ENCODE measurements around the gene CCDC178. TPM values are rescaled to one million over a fixed set of nuclear protein-coding genes. Genes with fewer than 3 reads are reported as not detected.
"Not testable (repeated sequence)": the region's sequence is repeated elsewhere in the genome, so short reads cannot be mapped to it uniquely, and the experiment has no call there.

CCDC178 gene
- total and polyA plus RNA-seq, 2 donors: 0.24 to 1.3 TPM

- DNase-seq (ENCODE audit: low read depth in 6 of 9, low spot score in 9 of 9): no peak
- H3K27ac ChIP-seq (ENCODE audit: low read depth in 1 of 2, low read length in 1 of 2): no peak overlapping the region
- no peaks in the 10 kb centered on the region for H3K4me1 ChIP-seq (ENCODE audit: control insufficient read depth in 2 of 2, insufficient read depth in 2 of 2, low read length in 2 of 2)
- no peaks in the 10 kb centered on the region for H3K27me3 ChIP-seq (ENCODE audit: control insufficient read depth in 2 of 2, insufficient read depth in 1 of 2, low read length in 1 of 2)
- no peaks in the 10 kb centered on the region for H3K36me3 ChIP-seq (ENCODE audit: control insufficient read depth in 2 of 2, insufficient read depth in 2 of 2, low read length in 1 of 2)
- WGBS: 11% methylated on average over 4 of the region's 4 CpGs
- no peaks in the 10 kb centered on the region for H3K9me3 ChIP-seq (ENCODE audit: control insufficient read depth in 2 of 2, insufficient read depth in 1 of 2, low read length in 1 of 2)
- no peak overlapping the region for H3K4me3 ChIP-seq (ENCODE audit: low read length in 2 of 2)
These were observed 64.7 kb downstream of the CCDC178 start for GRCh38 chr18:33375829-33376228.

DNA sequence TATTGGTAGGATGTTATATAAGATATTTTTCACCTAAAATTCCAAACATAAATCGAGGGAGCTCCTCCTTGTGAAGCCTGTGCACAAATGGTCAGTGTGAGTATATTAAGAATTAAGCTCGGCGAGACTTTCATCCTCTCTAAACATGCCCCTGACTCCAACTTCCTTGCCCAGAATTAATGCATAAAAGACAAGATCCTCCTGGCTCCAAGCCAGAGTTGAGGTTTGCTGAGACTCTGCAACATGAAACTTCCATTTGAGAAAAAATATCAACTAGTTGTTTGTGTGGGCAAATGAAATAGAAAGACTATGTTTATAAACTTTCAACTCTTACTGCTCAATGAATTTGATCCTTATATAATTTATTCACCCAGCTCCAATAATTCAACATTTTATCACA is 68.1 kb downstream of the CCDC178 start:
- H3K27me3 ChIP-seq (ENCODE audit: control insufficient read depth in 2 of 2, insufficient read depth in 1 of 2, low read length in 1 of 2): no peaks in the 10 kb centered on the region
- H3K4me1 ChIP-seq (ENCODE audit: control insufficient read depth in 2 of 2, insufficient read depth in 2 of 2, low read length in 2 of 2): no peaks in the 10 kb centered on the region
- H3K36me3 ChIP-seq (ENCODE audit: control insufficient read depth in 2 of 2, insufficient read depth in 2 of 2, low read length in 1 of 2): no peaks in the 10 kb centered on the region
- H3K27ac ChIP-seq (ENCODE audit: low read depth in 1 of 2, low read length in 1 of 2): no peak overlapping the region
- H3K9me3 ChIP-seq (ENCODE audit: control insufficient read depth in 2 of 2, insufficient read depth in 1 of 2, low read length in 1 of 2): no peaks in the 10 kb centered on the region
- WGBS: 29% methylated on average over 3 of the region's 3 CpGs
- no peak overlapping the region for H3K4me3 ChIP-seq (ENCODE audit: low read length in 2 of 2)
- DNase-seq (ENCODE audit: low read depth in 6 of 9, low spot score in 9 of 9): no peak

DNA sequence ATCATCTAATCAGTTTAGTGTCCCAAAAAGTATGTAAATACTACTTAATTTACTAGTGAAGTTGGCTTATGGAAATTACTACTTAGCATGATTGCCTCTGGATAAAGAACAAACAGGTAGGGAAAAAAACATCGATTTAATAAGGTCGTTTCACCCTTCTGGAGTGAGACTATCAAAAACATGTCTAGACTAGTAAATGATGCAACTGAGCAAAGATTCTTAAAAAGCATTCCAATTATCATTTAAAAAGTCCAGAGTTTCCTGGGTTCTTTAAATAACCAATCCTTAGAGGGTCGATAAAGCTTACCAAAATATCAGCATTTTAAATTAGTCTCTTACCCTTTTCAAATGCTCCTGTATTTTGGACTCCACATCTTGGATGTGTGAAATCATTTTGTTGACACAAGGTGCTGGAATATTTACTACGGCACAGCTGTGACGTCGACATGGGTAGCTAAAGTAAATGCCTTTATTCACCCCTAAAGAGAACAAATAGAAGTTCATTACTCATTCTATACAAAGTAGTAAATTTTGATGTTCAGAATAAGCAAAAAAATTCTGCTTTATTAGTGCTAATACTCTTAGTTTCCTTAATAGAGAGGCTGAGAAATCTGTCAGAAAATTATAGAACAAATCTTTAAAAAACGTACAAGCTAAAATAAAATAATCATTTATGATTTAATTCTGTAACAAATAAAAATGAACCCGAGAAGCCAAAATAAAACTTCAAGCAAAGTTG is 70.6 kb downstream of the CCDC178 start:
- Histone ChIP-seq H3K9me3 (ENCODE audit: control insufficient read depth in 2 of 2, insufficient read depth in 1 of 2, low read length in 1 of 2) (no peaks in the 10 kb centered on the region), H3K27me3 (ENCODE audit: control insufficient read depth in 2 of 2, insufficient read depth in 1 of 2, low read length in 1 of 2) (no peaks in the 10 kb centered on the region), H3K4me1 (ENCODE audit: control insufficient read depth in 2 of 2, insufficient read depth in 2 of 2, low read length in 2 of 2) (no peaks in the 10 kb centered on the region), H3K36me3 (ENCODE audit: control insufficient read depth in 2 of 2, insufficient read depth in 2 of 2, low read length in 1 of 2) (no peaks in the 10 kb centered on the region), H3K27ac (ENCODE audit: low read depth in 1 of 2, low read length in 1 of 2) (no peak overlapping the region), H3K4me3 (ENCODE audit: low read length in 2 of 2) (no peak overlapping the region)
- DNase-seq (ENCODE audit: low read depth in 6 of 9, low spot score in 9 of 9): no peak
- 91% methylated on average over 8 of the region's 8 CpGs for WGBS

DNA sequence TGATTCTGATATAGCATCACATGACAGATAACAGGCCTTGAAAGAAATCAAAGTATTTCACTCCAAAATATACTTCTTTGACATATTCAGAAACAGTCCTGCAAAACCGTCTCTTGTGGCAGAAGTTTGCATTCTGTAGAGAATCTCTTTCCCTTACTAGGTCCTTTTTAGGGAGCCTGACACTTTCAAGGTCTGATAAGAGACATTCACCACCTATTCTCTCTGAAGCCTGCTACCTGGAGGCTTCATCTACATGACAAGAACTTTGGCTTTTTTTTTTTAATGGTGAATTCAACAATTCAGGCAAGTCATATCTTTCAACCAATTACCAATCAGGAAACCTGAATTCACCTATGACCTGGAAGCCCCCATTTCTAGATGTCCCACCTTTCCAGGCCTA is 83.8 kb downstream of the CCDC178 start:
- no peak for DNase-seq (ENCODE audit: low read depth in 6 of 9, low spot score in 9 of 9)
- WGBS: 94% methylated on average over 1 of the region's 1 CpG
- H3K4me3 ChIP-seq (ENCODE audit: low read length in 2 of 2): no peak overlapping the region
- H3K27me3 ChIP-seq (ENCODE audit: control insufficient read depth in 2 of 2, insufficient read depth in 1 of 2, low read length in 1 of 2): no peaks in the 10 kb centered on the region
- H3K4me1 ChIP-seq (ENCODE audit: control insufficient read depth in 2 of 2, insufficient read depth in 2 of 2, low read length in 2 of 2): no peaks in the 10 kb centered on the region
- H3K27ac ChIP-seq (ENCODE audit: low read depth in 1 of 2, low read length in 1 of 2): no peak overlapping the region
- no peaks in the 10 kb centered on the region for H3K9me3 ChIP-seq (ENCODE audit: control insufficient read depth in 2 of 2, insufficient read depth in 1 of 2, low read length in 1 of 2)
- no peaks in the 10 kb centered on the region for H3K36me3 ChIP-seq (ENCODE audit: control insufficient read depth in 2 of 2, insufficient read depth in 2 of 2, low read length in 1 of 2)

DNA sequence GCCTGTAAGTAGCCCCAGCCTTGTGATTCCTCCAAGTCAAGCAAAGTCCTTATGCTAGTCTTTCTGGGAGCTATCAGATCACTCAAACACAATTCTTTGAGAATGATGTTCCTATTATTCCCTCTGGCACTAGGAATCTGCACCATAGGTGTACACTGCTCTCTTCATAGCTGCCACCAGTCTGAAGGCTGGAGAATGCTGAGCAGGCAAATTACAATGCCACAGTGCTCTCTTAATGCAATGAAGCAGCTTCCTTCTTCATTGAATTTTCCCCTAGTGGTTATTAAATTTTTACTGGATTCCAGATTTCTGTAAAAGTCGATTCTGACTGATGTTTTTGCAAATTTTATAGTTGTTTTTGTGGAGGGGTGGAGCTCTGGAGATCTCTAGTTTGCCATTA is 84.8 kb downstream of the CCDC178 start:
- H3K9me3 ChIP-seq (ENCODE audit: control insufficient read depth in 2 of 2, insufficient read depth in 1 of 2, low read length in 1 of 2): no peaks in the 10 kb centered on the region

GRCh38 chr18:33355263-33355662 is 85.3 kb downstream of the CCDC178 start:
- DNase-seq (ENCODE audit: low read depth in 6 of 9, low spot score in 9 of 9): no peak
- H3K4me1 ChIP-seq (ENCODE audit: control insufficient read depth in 2 of 2, insufficient read depth in 2 of 2, low read length in 2 of 2): no peaks in the 10 kb centered on the region
- no peak overlapping the region for H3K27ac ChIP-seq (ENCODE audit: low read depth in 1 of 2, low read length in 1 of 2)
- WGBS: 91% methylated on average over 1 of the region's 1 CpG
- no peaks in the 10 kb centered on the region for H3K36me3 ChIP-seq (ENCODE audit: control insufficient read depth in 2 of 2, insufficient read depth in 2 of 2, low read length in 1 of 2)
- H3K4me3 ChIP-seq (ENCODE audit: low read length in 2 of 2): no peak overlapping the region
- H3K9me3 ChIP-seq (ENCODE audit: control insufficient read depth in 2 of 2, insufficient read depth in 1 of 2, low read length in 1 of 2): no peaks in the 10 kb centered on the region
- no peaks in the 10 kb centered on the region for H3K27me3 ChIP-seq (ENCODE audit: control insufficient read depth in 2 of 2, insufficient read depth in 1 of 2, low read length in 1 of 2)

More for the DNA sequence above, 84.8 kb downstream of the CCDC178 start:
- no peak for DNase-seq (ENCODE audit: low read depth in 6 of 9, low spot score in 9 of 9)
- Histone ChIP-seq H3K4me1 (ENCODE audit: control insufficient read depth in 2 of 2, insufficient read depth in 2 of 2, low read length in 2 of 2) (no peaks in the 10 kb centered on the region), H3K27ac (ENCODE audit: low read depth in 1 of 2, low read length in 1 of 2) (no peak overlapping the region), H3K36me3 (ENCODE audit: control insufficient read depth in 2 of 2, insufficient read depth in 2 of 2, low read length in 1 of 2) (no peaks in the 10 kb centered on the region), H3K4me3 (ENCODE audit: low read length in 2 of 2) (no peak overlapping the region), H3K27me3 (ENCODE audit: control insufficient read depth in 2 of 2, insufficient read depth in 1 of 2, low read length in 1 of 2) (no peaks in the 10 kb centered on the region)
- WGBS: 82% methylated on average over 1 of the region's 1 CpG

DNA sequence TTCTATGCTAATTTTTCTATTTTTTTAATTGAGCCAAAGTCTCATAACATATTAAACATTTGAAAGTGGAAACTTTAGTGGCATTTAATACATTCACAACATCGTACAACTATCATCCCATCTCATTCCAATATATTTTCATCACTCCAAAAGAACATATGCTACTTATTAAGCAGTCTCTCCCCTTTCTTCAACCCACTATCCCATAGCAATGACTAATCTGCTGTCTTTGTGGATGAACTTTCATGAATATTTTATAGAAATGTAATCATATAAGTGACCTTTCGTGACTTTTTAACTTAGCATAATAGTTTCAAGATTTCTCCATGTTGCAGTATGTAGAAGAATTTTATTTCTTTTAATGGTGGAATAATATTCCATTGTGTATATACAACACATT is 90.3 kb downstream of the CCDC178 start:
- no peaks in the 10 kb centered on the region for H3K9me3 ChIP-seq (ENCODE audit: control insufficient read depth in 2 of 2, insufficient read depth in 1 of 2, low read length in 1 of 2)
- H3K27ac ChIP-seq (ENCODE audit: low read depth in 1 of 2, low read length in 1 of 2): no peak overlapping the region
- DNase-seq (ENCODE audit: low read depth in 6 of 9, low spot score in 9 of 9): no peak
- no peaks in the 10 kb centered on the region for H3K27me3 ChIP-seq (ENCODE audit: control insufficient read depth in 2 of 2, insufficient read depth in 1 of 2, low read length in 1 of 2)
- no peaks in the 10 kb centered on the region for H3K36me3 ChIP-seq (ENCODE audit: control insufficient read depth in 2 of 2, insufficient read depth in 2 of 2, low read length in 1 of 2)
- WGBS: 92% methylated on average over 2 of the region's 2 CpGs
- H3K4me3 ChIP-seq (ENCODE audit: low read length in 2 of 2): no peak overlapping the region
- no peaks in the 10 kb centered on the region for H3K4me1 ChIP-seq (ENCODE audit: control insufficient read depth in 2 of 2, insufficient read depth in 2 of 2, low read length in 2 of 2)

GRCh38 chr18:33339733-33340132 is 100.8 kb downstream of the CCDC178 start:
- 93% methylated on average over 2 of the region's 2 CpGs for WGBS
- H3K27ac ChIP-seq (ENCODE audit: low read depth in 1 of 2, low read length in 1 of 2); H3K4me3 ChIP-seq (ENCODE audit: low read length in 2 of 2); DNase-seq (ENCODE audit: low read depth in 6 of 9, low spot score in 9 of 9); H3K27me3 ChIP-seq (ENCODE audit: control insufficient read depth in 2 of 2, insufficient read depth in 1 of 2, low read length in 1 of 2); H3K9me3 ChIP-seq (ENCODE audit: control insufficient read depth in 2 of 2, insufficient read depth in 1 of 2, low read length in 1 of 2); H3K4me1 ChIP-seq (ENCODE audit: control insufficient read depth in 2 of 2, insufficient read depth in 2 of 2, low read length in 2 of 2); H3K36me3 ChIP-seq (ENCODE audit: control insufficient read depth in 2 of 2, insufficient read depth in 2 of 2, low read length in 1 of 2): not testable (repeated sequence)

DNA sequence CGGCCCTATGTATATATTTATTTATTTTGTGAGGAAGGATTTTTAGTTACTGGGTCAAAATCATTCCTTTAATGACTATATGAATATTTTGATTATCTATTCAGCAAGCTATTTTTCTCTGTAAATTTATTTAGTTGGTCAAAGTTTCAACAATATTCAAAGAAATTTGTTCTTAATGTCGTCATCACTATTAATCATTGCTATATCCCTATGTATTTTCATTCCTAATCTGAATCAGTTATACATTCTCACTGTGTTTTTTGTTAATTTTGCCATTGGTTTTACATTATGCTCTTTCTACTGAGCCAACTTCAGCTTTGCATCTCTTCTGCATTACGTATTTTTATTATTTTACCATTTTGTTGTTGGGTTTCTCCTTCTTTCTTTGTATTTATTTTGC is 105.7 kb downstream of the CCDC178 start:
- no peaks in the 10 kb centered on the region for H3K27me3 ChIP-seq (ENCODE audit: control insufficient read depth in 2 of 2, insufficient read depth in 1 of 2, low read length in 1 of 2)
- WGBS: 75% methylated on average over 3 of the region's 3 CpGs
- H3K36me3 ChIP-seq (ENCODE audit: control insufficient read depth in 2 of 2, insufficient read depth in 2 of 2, low read length in 1 of 2): no peaks in the 10 kb centered on the region
- no peak for DNase-seq (ENCODE audit: low read depth in 6 of 9, low spot score in 9 of 9)
- no peak overlapping the region for H3K4me3 ChIP-seq (ENCODE audit: low read length in 2 of 2)
- H3K4me1 ChIP-seq (ENCODE audit: control insufficient read depth in 2 of 2, insufficient read depth in 2 of 2, low read length in 2 of 2): no peaks in the 10 kb centered on the region
- H3K27ac ChIP-seq (ENCODE audit: low read depth in 1 of 2, low read length in 1 of 2): no peak overlapping the region
- no peaks in the 10 kb centered on the region for H3K9me3 ChIP-seq (ENCODE audit: control insufficient read depth in 2 of 2, insufficient read depth in 1 of 2, low read length in 1 of 2)

All from thymus (tissue), 11 donors.